HCT116 (cell line): ENCODE data around the gene SSMEM1. TPM values are rescaled to one million over a fixed set of nuclear protein-coding genes. Genes with fewer than 3 reads are reported as not detected.

ENCODE experiments used
- ATAC-seq: fragments of 200-7000 bp; cut with Tn5 transposase; 2 replicates; pipeline ENCODE4 v1.9.1; 2020; ENCODE audit warnings: mild to moderate bottlenecking, moderate library complexity
- BruUV-seq: library from RNA; stranded (reverse); fragments of 400-500 nt; replicated peaks from 2 replicates; lab custom pipeline; 2021; lab: Mats Ljungman, UMichigan
- CTCF ChIA-PET: fragments of 300-600 bp; sonication (Branson Sonifier 250); formaldehyde crosslinking; loops from one replicate; lab custom pipeline; 2021; ENCODE audit warnings: antibody characterized with exemption; lab: Charles Lee
- POLR2A ChIA-PET: fragments of 300-600, 350-600 bp; sonication (Branson Sonifier 250); formaldehyde crosslinking; loops from one replicate; lab custom pipeline; 2021; ENCODE audit warnings: antibody characterized with exemption; lab: Charles Lee
- RAD21 ChIA-PET, 2 experiments: fragments of 300-600 bp; sonication (Branson Sonifier 250); formaldehyde crosslinking; loops; one replicate each; lab custom pipeline; 2023; ENCODE audit warnings: low total read pairs in 2 of 2; ENCODE audit not compliant: uncharacterized antibody in 2 of 2, unreplicated experiment in 2 of 2, low non-redundant PET in 1 of 2; lab: Charles Lee
- DNase-seq: peaks from one replicate; pipeline ENCODE4 v3.0.0-alpha.2; 2010; ENCODE audit warnings: low read depth, low spot score
- H2AFZ ChIP-seq: fragments of 200-600 bp; shearing (Covaris generic), sonication (generic); 2 replicates; pipeline ENCODE4 v1.6.1; 2017; ENCODE audit warnings: low read depth, mixed run types, mixed read lengths, antibody characterized with exemption, low read length; ENCODE audit not compliant: poor library complexity, severe bottlenecking
- H3K27ac ChIP-seq: 2 replicates; pipeline ENCODE4 v1.5.1; 2012; ENCODE audit warnings: low read depth, low read length
- H3K27me3 ChIP-seq: fragments of 200-600 bp; sonication (generic); 2 replicates; pipeline ENCODE4 v1.6.1; 2016; ENCODE audit warnings: mixed run types, low read length, mixed read lengths; ENCODE audit not compliant: insufficient read depth
- H3K36me3 ChIP-seq, 2 experiments: fragments of 200-500 bp in 1 of 2; fragments of 200-600 bp in 1 of 2; sonication (Bioruptor generic) in 1 of 2; sonication (generic) in 1 of 2; 2 replicates each; pipeline versions ENCODE4 v1.5.1 to v1.6.1; 2014 to 2016; ENCODE audit warnings: low read length in 2 of 2, inconsistent platforms in 1 of 2, mixed read lengths in 1 of 2, mixed run types in 1 of 2; ENCODE audit not compliant: insufficient read depth in 2 of 2, control insufficient read depth in 1 of 2
- H3K4me1 ChIP-seq, 2 experiments: fragments of 200-600 bp in 1 of 2; sonication (generic) in 1 of 2; 2 replicates each; pipeline versions ENCODE4 v1.5.1 to v1.6.1; 2012 to 2017; ENCODE audit warnings: low read length in 2 of 2, inconsistent platforms in 1 of 2, mild to moderate bottlenecking in 1 of 2, mixed read lengths in 1 of 2, mixed run types in 1 of 2, moderate library complexity in 1 of 2; ENCODE audit not compliant: insufficient read depth in 2 of 2, control insufficient read depth in 1 of 2
- H3K4me2 ChIP-seq: fragments of 200-600 bp; sonication (generic); 2 replicates; pipeline ENCODE4 v1.6.1; 2017; ENCODE audit warnings: mixed run types, low read length, mixed read lengths
- H3K4me3 ChIP-seq, 2 experiments: fragments of 200-600 bp in 1 of 2; sonication (generic) in 1 of 2; replicated peaks in 1 of 2; 2 replicates each; pipeline ENCODE4 v1.5.1; 2011 to 2016; ENCODE audit warnings: low read length in 2 of 2, control low read depth in 1 of 2, low read depth in 1 of 2, mild to moderate bottlenecking in 1 of 2, mixed read lengths in 1 of 2, mixed run types in 1 of 2
- H3K79me2 ChIP-seq: fragments of 200-600 bp; sonication (generic); 2 replicates; pipeline ENCODE4 v1.6.1; 2017; ENCODE audit warnings: mild to moderate bottlenecking, mixed run types, low read length, moderate library complexity, mixed read lengths; ENCODE audit not compliant: insufficient read depth
- H3K9ac ChIP-seq: fragments of 200-600 bp; sonication (generic); 2 replicates; pipeline ENCODE4 v1.6.1; 2016; ENCODE audit warnings: low read length, mixed read lengths
- H3K9me2 ChIP-seq: fragments of 200-600 bp; sonication (generic), shearing (Covaris generic); 2 replicates; pipeline ENCODE4 v1.6.1; 2017; ENCODE audit warnings: mixed run types, mild to moderate bottlenecking, moderate library complexity; ENCODE audit not compliant: insufficient read depth
- H3K9me3 ChIP-seq, 2 experiments: fragments of 200-500 bp in 1 of 2; fragments of 200-600 bp in 1 of 2; sonication (Bioruptor generic) in 1 of 2; sonication (generic) in 1 of 2; 2 replicates each; pipeline ENCODE4 v1.6.1; 2014 to 2017; ENCODE audit warnings: low read length in 2 of 2, mixed read lengths in 2 of 2, inconsistent platforms in 1 of 2, low read depth in 1 of 2, mild to moderate bottlenecking in 1 of 2, mixed run types in 1 of 2, moderate library complexity in 1 of 2; ENCODE audit not compliant: control insufficient read depth in 1 of 2, insufficient read depth in 1 of 2
- H4K20me1 ChIP-seq: fragments of 200-600 bp; sonication (generic), shearing (Covaris generic); 2 replicates; pipeline ENCODE4 v1.6.1; 2017; ENCODE audit warnings: mixed run types, mild to moderate bottlenecking, moderate library complexity; ENCODE audit not compliant: insufficient read depth
- CBX3 ChIP-seq: IDR thresholded peaks from 2 replicates; pipeline ENCODE4 v1.6.1; 2012; ENCODE audit warnings: low read depth
- CEBPB ChIP-seq: IDR thresholded peaks from 2 replicates; pipeline ENCODE4 v1.6.1; 2012; ENCODE audit warnings: low read depth
- EGR1 ChIP-seq: IDR thresholded peaks from 2 replicates; pipeline ENCODE4 v1.6.1; 2012; ENCODE audit warnings: low read depth
- ELF1 ChIP-seq: IDR thresholded peaks from 2 replicates; pipeline ENCODE4 v1.6.1; 2012; ENCODE audit warnings: low read depth, borderline replicate concordance
- EZH2phosphoT487 ChIP-seq: fragments of 200-600 bp; IDR thresholded peaks from 2 replicates; pipeline ENCODE4 v1.6.1; 2018; ENCODE audit warnings: antibody characterized with exemption, borderline replicate concordance
- FOSL1 ChIP-seq: IDR thresholded peaks from 2 replicates; pipeline ENCODE4 v1.6.1; 2012; ENCODE audit warnings: low read depth
- RAD21 ChIP-seq: IDR thresholded peaks from 2 replicates; pipeline ENCODE4 v1.6.1; 2012; ENCODE audit warnings: low read depth, mild to moderate bottlenecking
- SP1 ChIP-seq: IDR thresholded peaks from 2 replicates; pipeline ENCODE4 v1.6.1; 2012; ENCODE audit warnings: low read depth
- SRF ChIP-seq: IDR thresholded peaks from 2 replicates; pipeline ENCODE4 v1.6.1; 2012; ENCODE audit warnings: low read depth
- TCF7L2 ChIP-seq: IDR thresholded peaks from 2 replicates; pipeline ENCODE4 v1.7.0; 2011; ENCODE audit warnings: borderline replicate concordance, inconsistent platforms; ENCODE audit not compliant: insufficient read depth, insufficient read length; ENCODE audit errors: extremely low read depth
- ZFX ChIP-seq: fragments of 450-650 bp; IDR thresholded peaks from 2 replicates; pipeline ENCODE4 v1.6.1; 2017
- intact Hi-C: fragments of 100-400 bp; cut with micrococcal nuclease; formaldehyde crosslinking; loops from 2 replicates; pipeline ENCODE4 v1.10.0; 2022
- total RNA-seq: library from RNA; stranded (reverse); gene quantifications from one replicate; pipeline ENCODE4 v1.2.1, GENCODE V29; 2021; ENCODE audit not compliant: unreplicated experiment
- TF ChIP-seq, protein P1 (sequence below), 3 experiments: fragments of 200-600 bp in 1 of 3; sonication (generic) in 1 of 3; IDR thresholded peaks in 2 of 3; conservative IDR thresholded peaks in 1 of 3; 2 replicates each; pipeline ENCODE4 v1.5.1; 2012 to 2017; ENCODE audit warnings: low read depth in 2 of 3, low read length in 2 of 3, antibody characterized with exemption in 1 of 3, borderline replicate concordance in 1 of 3, control low read depth in 1 of 3, mild to moderate bottlenecking in 1 of 3, mixed read lengths in 1 of 3, mixed run types in 1 of 3, moderate library complexity in 1 of 3; ENCODE audit not compliant: insufficient read depth in 1 of 3
- TF ChIP-seq, protein P2 (sequence below): IDR thresholded peaks from 2 replicates; pipeline ENCODE4 v1.6.1; 2012
- TF ChIP-seq, protein P3 (sequence below): IDR thresholded peaks from 2 replicates; pipeline ENCODE4 v1.6.1; 2012
- TF ChIP-seq, protein P4 (sequence below): IDR thresholded peaks from 2 replicates; pipeline ENCODE4 v1.6.1; 2012; ENCODE audit warnings: low read depth

SSMEM1 gene
- total RNA-seq, 1 experiment from 2014 or later, result not detected

DNA sequence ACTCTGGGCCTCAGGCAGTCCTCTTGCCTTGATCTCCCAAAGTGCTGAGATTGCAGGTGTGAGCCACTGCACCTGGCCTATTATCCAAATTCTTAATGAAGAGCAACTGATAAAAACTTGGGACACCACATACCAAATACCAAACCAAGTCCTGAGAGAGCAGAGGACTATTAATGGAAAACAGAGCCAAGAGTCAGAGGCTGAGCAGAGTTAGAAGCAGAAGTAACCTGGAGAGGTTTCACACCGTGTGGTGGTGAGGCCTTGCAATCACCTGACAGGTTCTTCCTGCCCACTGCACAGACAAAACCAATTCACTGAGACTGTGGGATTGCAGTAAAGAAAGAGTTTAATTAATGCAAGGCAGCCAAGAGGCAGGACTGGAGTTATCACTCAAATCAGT is 16.0 kb downstream of the SSMEM1 start:
- TF ChIP-seq TCF7L2 (no peak), EZH2phosphoT487 (no peak)
- TF ChIP-seq, protein P1, sequence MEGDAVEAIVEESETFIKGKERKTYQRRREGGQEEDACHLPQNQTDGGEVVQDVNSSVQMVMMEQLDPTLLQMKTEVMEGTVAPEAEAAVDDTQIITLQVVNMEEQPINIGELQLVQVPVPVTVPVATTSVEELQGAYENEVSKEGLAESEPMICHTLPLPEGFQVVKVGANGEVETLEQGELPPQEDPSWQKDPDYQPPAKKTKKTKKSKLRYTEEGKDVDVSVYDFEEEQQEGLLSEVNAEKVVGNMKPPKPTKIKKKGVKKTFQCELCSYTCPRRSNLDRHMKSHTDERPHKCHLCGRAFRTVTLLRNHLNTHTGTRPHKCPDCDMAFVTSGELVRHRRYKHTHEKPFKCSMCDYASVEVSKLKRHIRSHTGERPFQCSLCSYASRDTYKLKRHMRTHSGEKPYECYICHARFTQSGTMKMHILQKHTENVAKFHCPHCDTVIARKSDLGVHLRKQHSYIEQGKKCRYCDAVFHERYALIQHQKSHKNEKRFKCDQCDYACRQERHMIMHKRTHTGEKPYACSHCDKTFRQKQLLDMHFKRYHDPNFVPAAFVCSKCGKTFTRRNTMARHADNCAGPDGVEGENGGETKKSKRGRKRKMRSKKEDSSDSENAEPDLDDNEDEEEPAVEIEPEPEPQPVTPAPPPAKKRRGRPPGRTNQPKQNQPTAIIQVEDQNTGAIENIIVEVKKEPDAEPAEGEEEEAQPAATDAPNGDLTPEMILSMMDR (IDR thresholded peaks at IDR 0.05 in 2 of 3, conservative IDR thresholded peaks at IDR 0.05 in 1 of 3; ENCODE audit: borderline replicate concordance in 1 of 3, insufficient read depth in 1 of 3, low read depth in 2 of 3, low read length in 2 of 3), result no peak
- TF ChIP-seq, protein P2, sequence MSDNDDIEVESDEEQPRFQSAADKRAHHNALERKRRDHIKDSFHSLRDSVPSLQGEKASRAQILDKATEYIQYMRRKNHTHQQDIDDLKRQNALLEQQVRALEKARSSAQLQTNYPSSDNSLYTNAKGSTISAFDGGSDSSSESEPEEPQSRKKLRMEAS, result no peak
- Histone ChIP-seq H3K9ac (no peak overlapping the region), H3K79me2 (no peaks in the 10 kb centered on the region), H3K4me2 (no peak overlapping the region), H2AFZ (no peak overlapping the region), H4K20me1 (no peaks in the 10 kb centered on the region), H3K27me3 (no peaks in the 10 kb centered on the region), H3K9me2 (no peaks in the 10 kb centered on the region), H3K4me1 (peaks cover 0 to 4% of the 10 kb centered on the region in 2 experiments; a peak in 1 of 4 replicates), H3K27ac (no peak overlapping the region), H3K36me3 (no peaks in the 10 kb centered on the region), H3K4me3 (no peak overlapping the region), H3K9me3 (no peaks in the 10 kb centered on the region)
- intact Hi-C loops, result no loop called here
- RAD21 ChIA-PET, result no interaction called here
- DNase-seq (no peak), ATAC-seq (no peak)
- CTCF ChIA-PET, result no interaction called here
- POLR2A ChIA-PET, result no interaction called here
- BruUV-seq, result no TSS peak

DNA sequence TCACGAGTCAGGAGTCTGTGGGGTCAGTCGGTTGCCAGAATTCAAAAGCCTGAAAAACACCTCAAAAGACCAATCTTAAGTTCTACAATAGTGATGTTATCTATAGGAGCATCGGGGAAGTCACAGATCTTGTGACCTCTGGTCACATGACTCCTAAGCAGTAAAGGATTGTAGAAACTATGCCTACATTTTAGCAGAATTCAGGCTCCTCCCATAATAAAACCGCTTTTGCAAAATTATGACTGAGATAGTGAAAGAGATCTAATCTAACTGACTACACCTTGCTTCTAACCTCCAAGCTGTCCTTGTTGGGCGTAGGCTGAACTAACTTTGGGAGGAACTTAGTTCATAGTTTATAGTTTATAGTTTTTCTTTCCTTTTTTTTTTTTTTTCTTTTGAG is 16.6 kb downstream of the SSMEM1 start:
- Histone ChIP-seq H3K9me3 (no peaks in the 10 kb centered on the region), H4K20me1 (no peaks in the 10 kb centered on the region), H3K27me3 (no peaks in the 10 kb centered on the region), H3K27ac (no peak overlapping the region), H3K36me3 (no peaks in the 10 kb centered on the region), H3K4me2 (no peak overlapping the region), H3K9ac (no peak overlapping the region), H3K9me2 (no peaks in the 10 kb centered on the region), H3K79me2 (no peaks in the 10 kb centered on the region), H3K4me3 (no peak overlapping the region), H3K4me1 (peaks cover 0 to 4% of the 10 kb centered on the region in 2 experiments; a peak in 1 of 4 replicates), H2AFZ (no peak overlapping the region)
- ATAC-seq, result no peak
- no TSS peak for BruUV-seq
- TF ChIP-seq RAD21 (no peak), SP1 (no peak), SRF (no peak), ELF1 (no peak), CEBPB (no peak), TCF7L2 (no peak), ZFX (no peak), FOSL1 (no peak), CBX3 (no peak), EZH2phosphoT487 (no peak), EGR1 (no peak)
- TF ChIP-seq, protein P2, result no peak
- TF ChIP-seq, protein P3, sequence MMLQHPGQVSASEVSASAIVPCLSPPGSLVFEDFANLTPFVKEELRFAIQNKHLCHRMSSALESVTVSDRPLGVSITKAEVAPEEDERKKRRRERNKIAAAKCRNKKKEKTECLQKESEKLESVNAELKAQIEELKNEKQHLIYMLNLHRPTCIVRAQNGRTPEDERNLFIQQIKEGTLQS, result no peak
- TF ChIP-seq, protein P4, sequence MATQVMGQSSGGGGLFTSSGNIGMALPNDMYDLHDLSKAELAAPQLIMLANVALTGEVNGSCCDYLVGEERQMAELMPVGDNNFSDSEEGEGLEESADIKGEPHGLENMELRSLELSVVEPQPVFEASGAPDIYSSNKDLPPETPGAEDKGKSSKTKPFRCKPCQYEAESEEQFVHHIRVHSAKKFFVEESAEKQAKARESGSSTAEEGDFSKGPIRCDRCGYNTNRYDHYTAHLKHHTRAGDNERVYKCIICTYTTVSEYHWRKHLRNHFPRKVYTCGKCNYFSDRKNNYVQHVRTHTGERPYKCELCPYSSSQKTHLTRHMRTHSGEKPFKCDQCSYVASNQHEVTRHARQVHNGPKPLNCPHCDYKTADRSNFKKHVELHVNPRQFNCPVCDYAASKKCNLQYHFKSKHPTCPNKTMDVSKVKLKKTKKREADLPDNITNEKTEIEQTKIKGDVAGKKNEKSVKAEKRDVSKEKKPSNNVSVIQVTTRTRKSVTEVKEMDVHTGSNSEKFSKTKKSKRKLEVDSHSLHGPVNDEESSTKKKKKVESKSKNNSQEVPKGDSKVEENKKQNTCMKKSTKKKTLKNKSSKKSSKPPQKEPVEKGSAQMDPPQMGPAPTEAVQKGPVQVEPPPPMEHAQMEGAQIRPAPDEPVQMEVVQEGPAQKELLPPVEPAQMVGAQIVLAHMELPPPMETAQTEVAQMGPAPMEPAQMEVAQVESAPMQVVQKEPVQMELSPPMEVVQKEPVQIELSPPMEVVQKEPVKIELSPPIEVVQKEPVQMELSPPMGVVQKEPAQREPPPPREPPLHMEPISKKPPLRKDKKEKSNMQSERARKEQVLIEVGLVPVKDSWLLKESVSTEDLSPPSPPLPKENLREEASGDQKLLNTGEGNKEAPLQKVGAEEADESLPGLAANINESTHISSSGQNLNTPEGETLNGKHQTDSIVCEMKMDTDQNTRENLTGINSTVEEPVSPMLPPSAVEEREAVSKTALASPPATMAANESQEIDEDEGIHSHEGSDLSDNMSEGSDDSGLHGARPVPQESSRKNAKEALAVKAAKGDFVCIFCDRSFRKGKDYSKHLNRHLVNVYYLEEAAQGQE, result no peak
- ChIA-PET POLR2A (no interaction called here), RAD21 (no interaction called here), CTCF (no interaction called here)
- no peak for DNase-seq
- intact Hi-C loops, result no loop called here
